Measurements from ENCODE around the gene GJB2.

GRCh38 chr13:20232556-20233277, 40.0 kb upstream of the GJB2 start:
- no peak for TF ChIP-seq CTCF (IDR thresholded peaks at IDR 0.05 in 8 of 11, conservative IDR thresholded peaks at IDR 0.05 in 3 of 11)
- TF ChIP-seq POLR2A (IDR thresholded peaks at IDR 0.05): no peak
